Coronary artery (tissue), 2 donors: Measurements from ENCODE around the gene NEURL3.
"Not testable (repeated sequence)": the region's sequence is repeated elsewhere in the genome, so short reads cannot be mapped to it uniquely, and the experiment has no call there.

Source experiments
- DNase-seq: peaks from one replicate; pipeline ENCODE4 v3.0.0-alpha.2; 2017; ENCODE audit warnings: low spot score
- H3K27ac ChIP-seq, 2 donors: fragments of 200-600 bp; sonication (generic); one replicate each; pipeline ENCODE4 v1.5.1; 2016 to 2019
- H3K4me3 ChIP-seq: fragments of 200-600 bp; sonication (generic); 2 replicates; pipeline ENCODE4 v1.5.1; 2016; ENCODE audit warnings: mild to moderate bottlenecking, moderate library complexity
- CTCF ChIP-seq: fragments of 200-600 bp; sonication (generic); IDR thresholded peaks from one replicate; pipeline ENCODE4 v1.5.1; 2019; ENCODE audit warnings: antibody characterized with exemption

The NEURL3 gene

GRCh38 chr2:96471772-96472171 is 33.4 kb downstream of the NEURL3 start:
- no peak for TF ChIP-seq CTCF
- no peak for DNase-seq
- Histone ChIP-seq H3K4me3 (no peak overlapping the region), H3K27ac (no peak overlapping the region)

- Histone ChIP-seq H3K27ac (peak overlapping the region in 1 of 2 donors; percentile 15), H3K4me3 (peak overlapping the region; percentile 65)
- peak; percentile 38 for TF ChIP-seq CTCF
- no peak for DNase-seq
Measured at GRCh38 chr2:96470636-96471035, 34.5 kb downstream of the NEURL3 start.

GRCh38 chr2:96470109-96470508 is 35.0 kb downstream of the NEURL3 start:
- Histone ChIP-seq H3K27ac (no peak overlapping the region), H3K4me3 (peak overlapping the region; percentile 65)
- DNase-seq, result no peak
- TF ChIP-seq CTCF, result no peak

GRCh38 chr2:96468904-96469303 is 36.3 kb downstream of the NEURL3 start:
- DNase-seq, result no peak
- Histone ChIP-seq H3K4me3 (no peak overlapping the region), H3K27ac (no peak overlapping the region)
- no peak for TF ChIP-seq CTCF

- no peak for TF ChIP-seq CTCF
- H3K4me3 ChIP-seq, result no peak overlapping the region
- no peak overlapping the region for H3K27ac ChIP-seq
- DNase-seq, result no peak
Measured at GRCh38 chr2:96464651-96465050, 40.5 kb downstream of the NEURL3 start.

- H3K4me3 ChIP-seq, result no peak overlapping the region
- DNase-seq, result no peak
- TF ChIP-seq CTCF, result no peak
Measured at GRCh38 chr2:96464061-96464460, 41.1 kb downstream of the NEURL3 start.

GRCh38 chr2:96463119-96463518 is 42.0 kb downstream of the NEURL3 start:
- DNase-seq, result no peak
- H3K4me3 ChIP-seq, result no peak overlapping the region
- no peak overlapping the region for H3K27ac ChIP-seq
- no peak for TF ChIP-seq CTCF

More at GRCh38 chr2:96464061-96464460, 41.1 kb downstream of the NEURL3 start:
- H3K27ac ChIP-seq, result no peak overlapping the region

- H3K4me3 ChIP-seq, DNase-seq, H3K27ac ChIP-seq: not testable (repeated sequence)
Measured at GRCh38 chr2:96461616-96462015, 43.5 kb downstream of the NEURL3 start.
